WERI-Rb-1 (cell line): ENCODE measurements around the gene ZDHHC6.

Experiments used
- DNase-seq: peaks from one replicate; pipeline ENCODE4 v3.0.0-alpha.2; 2020
- H3K27ac ChIP-seq: fragments of 250-450 bp; sonication (Bioruptor Pico); 2 replicates; pipeline ENCODE4 v1.5.1; 2020; ENCODE audit warnings: mild to moderate bottlenecking, moderate library complexity
- H3K27me3 ChIP-seq: fragments of 250-450 bp; sonication (Bioruptor Pico); 2 replicates; pipeline ENCODE4 v1.5.1; 2021; ENCODE audit warnings: mild to moderate bottlenecking, low read depth, moderate library complexity; ENCODE audit not compliant: insufficient read depth, severe bottlenecking
- H3K36me3 ChIP-seq: fragments of 250-450 bp; sonication (Bioruptor Pico); 2 replicates; pipeline ENCODE4 v1.5.1; 2020; ENCODE audit warnings: mild to moderate bottlenecking, moderate library complexity
- H3K4me3 ChIP-seq: 2 replicates; pipeline ENCODE4 v1.5.1; 2011; ENCODE audit warnings: low read depth, mild to moderate bottlenecking, control low read depth, low read length
- H3K9me3 ChIP-seq: fragments of 250-450 bp; sonication (Bioruptor Pico); 2 replicates; pipeline ENCODE4 v1.5.1; 2021; ENCODE audit warnings: mild to moderate bottlenecking, moderate library complexity; ENCODE audit not compliant: severe bottlenecking
- CTCF ChIP-seq: IDR thresholded peaks from 2 replicates; pipeline ENCODE4 v1.5.1; 2011; ENCODE audit warnings: low read depth, mild to moderate bottlenecking, control low read depth, inconsistent platforms, low read length

Gene ZDHHC6

GRCh38 chr10:112384141-112384540, 62.6 kb downstream of the ZDHHC6 start:
- no peaks in the 10 kb centered on the region for H3K9me3 ChIP-seq
- H3K27ac ChIP-seq: no peak overlapping the region
- no peaks in the 10 kb centered on the region for H3K27me3 ChIP-seq
- no peaks in the 10 kb centered on the region for H3K36me3 ChIP-seq
- no peak for TF ChIP-seq CTCF
- H3K4me3 ChIP-seq: no peak overlapping the region
- DNase-seq: no peak

- H3K27me3 ChIP-seq: no peaks in the 10 kb centered on the region
- H3K9me3 ChIP-seq: no peaks in the 10 kb centered on the region
- DNase-seq: no peak
- H3K36me3 ChIP-seq: no peaks in the 10 kb centered on the region
- no peak overlapping the region for H3K4me3 ChIP-seq
- H3K27ac ChIP-seq: no peak overlapping the region
- TF ChIP-seq CTCF: no peak
Observed at GRCh38 chr10:112383325-112383724, 63.4 kb downstream of the ZDHHC6 start.

GRCh38 chr10:112382515-112383235, 64.0 kb downstream of the ZDHHC6 start:
- Histone ChIP-seq H3K4me3 (no peak overlapping the region), H3K27ac (no peak overlapping the region), H3K36me3 (no peaks in the 10 kb centered on the region), H3K27me3 (no peaks in the 10 kb centered on the region), H3K9me3 (no peaks in the 10 kb centered on the region)
- no peak for TF ChIP-seq CTCF
- no peak for DNase-seq
